Measurements from ENCODE around the gene ZNF618. TPM values are rescaled to one million over a fixed set of nuclear protein-coding genes. Genes with fewer than 3 reads are reported as not detected.

ZNF618 gene
- total and polyA plus RNA-seq, 2 experiments from 2014 or later = 10.2 to 14.0 TPM

DNA sequence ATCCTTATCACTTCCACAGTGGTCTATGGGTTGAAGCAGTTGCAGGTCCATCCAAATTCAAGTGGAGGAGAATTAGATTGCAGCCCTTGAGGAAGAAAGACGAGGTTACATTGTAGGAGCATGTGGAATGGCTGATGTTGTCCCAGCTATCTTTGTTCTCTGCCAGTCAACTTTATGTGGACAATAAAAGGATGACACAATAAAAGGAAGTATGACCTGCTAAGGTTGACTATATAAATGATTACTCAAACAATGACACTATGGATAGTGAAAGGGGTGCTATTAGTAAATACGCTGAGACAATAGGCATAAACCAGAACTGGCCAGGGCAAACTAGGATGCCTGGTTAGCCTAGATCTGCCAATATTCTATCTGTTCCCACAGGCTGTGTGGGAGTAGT, 12.8 kb upstream of the ZNF618 start:
- H3K4me1 ChIP-seq (ENCODE audit: insufficient read depth) = no peaks in the 10 kb centered on the region
- WGBS (ENCODE audit: low lambda C conversion rate, missing lambda C conversion rate) = 93% methylated on average over 2 of the region's 2 CpGs
- no peak overlapping the region for H3K4me2 ChIP-seq
- H3K27ac ChIP-seq = no peak overlapping the region
- no peaks in the 10 kb centered on the region for H3K79me2 ChIP-seq
- no peaks in the 10 kb centered on the region for H3K9me3 ChIP-seq (ENCODE audit: low read depth)
- no peak for TF ChIP-seq EZH2phosphoT487 (IDR thresholded peaks at IDR 0.05; ENCODE audit: low read depth, severe bottlenecking, unreplicated experiment)
- no peak for TF ChIP-seq EZH2 (IDR thresholded peaks at IDR 0.05; ENCODE audit: borderline replicate concordance)
- TF ChIP-seq, protein P1, sequence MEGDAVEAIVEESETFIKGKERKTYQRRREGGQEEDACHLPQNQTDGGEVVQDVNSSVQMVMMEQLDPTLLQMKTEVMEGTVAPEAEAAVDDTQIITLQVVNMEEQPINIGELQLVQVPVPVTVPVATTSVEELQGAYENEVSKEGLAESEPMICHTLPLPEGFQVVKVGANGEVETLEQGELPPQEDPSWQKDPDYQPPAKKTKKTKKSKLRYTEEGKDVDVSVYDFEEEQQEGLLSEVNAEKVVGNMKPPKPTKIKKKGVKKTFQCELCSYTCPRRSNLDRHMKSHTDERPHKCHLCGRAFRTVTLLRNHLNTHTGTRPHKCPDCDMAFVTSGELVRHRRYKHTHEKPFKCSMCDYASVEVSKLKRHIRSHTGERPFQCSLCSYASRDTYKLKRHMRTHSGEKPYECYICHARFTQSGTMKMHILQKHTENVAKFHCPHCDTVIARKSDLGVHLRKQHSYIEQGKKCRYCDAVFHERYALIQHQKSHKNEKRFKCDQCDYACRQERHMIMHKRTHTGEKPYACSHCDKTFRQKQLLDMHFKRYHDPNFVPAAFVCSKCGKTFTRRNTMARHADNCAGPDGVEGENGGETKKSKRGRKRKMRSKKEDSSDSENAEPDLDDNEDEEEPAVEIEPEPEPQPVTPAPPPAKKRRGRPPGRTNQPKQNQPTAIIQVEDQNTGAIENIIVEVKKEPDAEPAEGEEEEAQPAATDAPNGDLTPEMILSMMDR (IDR thresholded peaks at IDR 0.05; ENCODE audit: poor library complexity) = no peak
- no peaks in the 10 kb centered on the region for H3K36me3 ChIP-seq (replicated peaks; ENCODE audit: insufficient read depth, low read depth)
- H4K20me1 ChIP-seq (ENCODE audit: insufficient read depth, poor library complexity, severe bottlenecking) = no peaks in the 10 kb centered on the region
- no peak overlapping the region for H3K4me3 ChIP-seq
- DNase-seq (ENCODE audit: low spot score) = no peak
- no peak overlapping the region for H2AFZ ChIP-seq
- no peaks in the 10 kb centered on the region for H3K9me2 ChIP-seq (replicated peaks; ENCODE audit: insufficient read depth)
- H3K27me3 ChIP-seq = no peaks in the 10 kb centered on the region

DNA sequence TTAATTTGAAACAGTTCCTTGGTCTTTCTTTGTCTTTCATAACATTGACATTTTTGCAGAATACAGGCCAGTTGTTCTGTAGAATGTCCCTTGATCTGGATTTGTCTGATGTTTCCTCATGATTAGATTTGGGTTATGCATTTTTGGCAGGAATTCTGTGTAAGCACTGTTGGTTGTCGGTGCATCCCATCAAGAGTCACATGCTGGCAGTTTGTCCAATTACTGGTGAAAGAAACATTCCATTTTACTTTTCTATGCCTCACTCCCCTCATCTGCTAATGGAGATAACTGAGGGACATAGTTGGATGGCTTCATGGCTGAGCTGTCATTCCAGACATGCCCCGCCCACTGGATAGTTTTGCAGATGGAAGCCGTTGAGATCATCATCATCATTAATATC, 7.6 kb upstream of the ZNF618 start:
- WGBS (ENCODE audit: low lambda C conversion rate, missing lambda C conversion rate) = 87% methylated on average over 3 of the region's 3 CpGs
- no peak for TF ChIP-seq EZH2phosphoT487 (IDR thresholded peaks at IDR 0.05; ENCODE audit: low read depth, severe bottlenecking, unreplicated experiment)
- TF ChIP-seq, protein P1 (IDR thresholded peaks at IDR 0.05; ENCODE audit: poor library complexity) = no peak
- TF ChIP-seq EZH2 (IDR thresholded peaks at IDR 0.05; ENCODE audit: borderline replicate concordance) = no peak
- Histone ChIP-seq H4K20me1 (ENCODE audit: insufficient read depth, poor library complexity, severe bottlenecking) (no peaks in the 10 kb centered on the region), H3K4me3 (no peak overlapping the region), H3K79me2 (no peaks in the 10 kb centered on the region), H3K4me2 (no peak overlapping the region), H3K4me1 (ENCODE audit: insufficient read depth) (no peaks in the 10 kb centered on the region), H3K36me3 (replicated peaks; ENCODE audit: insufficient read depth, low read depth) (no peaks in the 10 kb centered on the region), H3K27me3 (no peaks in the 10 kb centered on the region), H3K27ac (no peak overlapping the region), H3K9me3 (ENCODE audit: low read depth) (no peaks in the 10 kb centered on the region), H2AFZ (no peak overlapping the region), H3K9me2 (replicated peaks; ENCODE audit: insufficient read depth) (no peaks in the 10 kb centered on the region)
- DNase-seq (ENCODE audit: low spot score) = no peak

DNA sequence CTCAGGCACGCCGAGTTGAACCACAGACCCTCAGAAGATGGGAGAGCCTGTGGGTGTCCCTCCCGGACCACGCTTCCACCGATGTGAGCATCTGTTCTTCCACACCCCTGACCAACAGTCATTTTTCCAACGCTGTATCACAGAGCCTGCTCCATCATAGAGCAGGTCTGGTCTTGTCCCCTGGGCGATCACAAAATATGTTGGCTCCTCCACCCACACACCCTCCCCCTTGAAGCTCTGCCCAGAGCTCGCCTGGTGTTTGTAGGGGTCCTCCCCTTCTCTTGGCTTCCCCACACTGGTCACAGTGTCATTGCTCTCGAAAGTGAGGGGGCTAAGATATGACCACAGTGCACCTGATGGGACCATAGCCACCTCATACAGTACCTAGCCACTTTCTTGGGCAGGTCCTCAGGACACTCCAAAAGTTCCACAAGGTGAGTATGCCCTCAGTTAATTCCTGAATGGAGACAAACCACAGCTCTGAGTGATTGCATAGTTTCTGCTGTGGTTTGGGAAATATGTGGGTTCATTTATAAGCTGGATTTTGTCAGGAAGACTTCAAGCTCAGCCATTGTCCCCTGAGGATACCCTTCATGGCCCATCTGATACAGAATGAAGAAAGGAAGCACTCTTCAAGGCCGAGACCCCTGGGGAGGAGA, 3.5 kb upstream of the ZNF618 start:
- no peak overlapping the region for H3K4me3 ChIP-seq
- no peaks in the 10 kb centered on the region for H3K9me3 ChIP-seq (ENCODE audit: low read depth)
- no peaks in the 10 kb centered on the region for H3K9me2 ChIP-seq (replicated peaks; ENCODE audit: insufficient read depth)
- WGBS (ENCODE audit: low lambda C conversion rate, missing lambda C conversion rate) = 90% methylated on average over 10 of the region's 10 CpGs
- H3K79me2 ChIP-seq = peaks cover 8% of the 10 kb centered on the region
- H3K4me2 ChIP-seq = no peak overlapping the region
- H4K20me1 ChIP-seq (ENCODE audit: insufficient read depth, poor library complexity, severe bottlenecking) = no peaks in the 10 kb centered on the region
- no peak for DNase-seq (ENCODE audit: low spot score)
- H3K27ac ChIP-seq = no peak overlapping the region
- peaks cover under 1% of the 10 kb centered on the region for H3K4me1 ChIP-seq (ENCODE audit: insufficient read depth)
- H3K36me3 ChIP-seq (replicated peaks; ENCODE audit: insufficient read depth, low read depth) = no peaks in the 10 kb centered on the region
- TF ChIP-seq, protein P1 (IDR thresholded peaks at IDR 0.05; ENCODE audit: poor library complexity) = no peak
- TF ChIP-seq EZH2 (IDR thresholded peaks at IDR 0.05; ENCODE audit: borderline replicate concordance) (no peak), EZH2phosphoT487 (IDR thresholded peaks at IDR 0.05; ENCODE audit: low read depth, severe bottlenecking, unreplicated experiment) (no peak)
- H3K27me3 ChIP-seq = no peaks in the 10 kb centered on the region
- H2AFZ ChIP-seq = no peak overlapping the region
